HG03442 (cell line): ENCODE measurements around the gene CTH.
"Not testable (repeated sequence)": the region's sequence is repeated elsewhere in the genome, so short reads cannot be mapped to it uniquely, and the experiment has no call there.

ENCODE experiments used
- ATAC-seq: cut with Tn5 transposase; IDR thresholded peaks from one replicate; pipeline ENCODE4 v1.9.1; 2021; ENCODE audit warnings: mild to moderate bottlenecking, moderate library complexity; ENCODE audit not compliant: unreplicated experiment

CTH gene

GRCh38 chr1:70405780-70406416 lies 5.2 kb upstream of the CTH start:
- no peak for ATAC-seq

- no peak for ATAC-seq
These were observed 1.9 kb upstream of the CTH start for GRCh38 chr1:70409136-70409535.

GRCh38 chr1:70411360-70411844 lies 334 bp downstream of the CTH start:
- ATAC-seq: no peak

- no peak for ATAC-seq
These were observed 4.8 kb downstream of the CTH start for GRCh38 chr1:70415882-70416281.

GRCh38 chr1:70418973-70419734 lies 8.1 kb downstream of the CTH start:
- ATAC-seq: not testable (repeated sequence)

GRCh38 chr1:70420320-70420719 lies 9.3 kb downstream of the CTH start:
- ATAC-seq: no peak

- ATAC-seq: no peak
These were observed 15.4 kb downstream of the CTH start for GRCh38 chr1:70426154-70427131.

GRCh38 chr1:70427976-70428375 lies 16.9 kb downstream of the CTH start:
- ATAC-seq: no peak

- ATAC-seq: no peak
These were observed 18.2 kb downstream of the CTH start for GRCh38 chr1:70429219-70429618.

GRCh38 chr1:70429757-70430156 lies 18.7 kb downstream of the CTH start:
- ATAC-seq: no peak

GRCh38 chr1:70431317-70431716 lies 20.2 kb downstream of the CTH start:
- no peak for ATAC-seq

- ATAC-seq: no peak
These were observed 20.8 kb downstream of the CTH start for GRCh38 chr1:70431874-70432273.

GRCh38 chr1:70434253-70434859 lies 23.3 kb downstream of the CTH start:
- no peak for ATAC-seq

GRCh38 chr1:70436622-70437251 lies 25.7 kb downstream of the CTH start:
- ATAC-seq: no peak

- no peak for ATAC-seq
These were observed 27.5 kb downstream of the CTH start for GRCh38 chr1:70438529-70438928.

GRCh38 chr1:70440642-70441391 lies 29.7 kb downstream of the CTH start:
- no peak for ATAC-seq

- no peak for ATAC-seq
These were observed 30.4 kb downstream of the CTH start for GRCh38 chr1:70441392-70442035.

- ATAC-seq: no peak
These were observed 31.4 kb downstream of the CTH start for GRCh38 chr1:70442490-70442889.

- ATAC-seq: no peak
These were observed 32.7 kb downstream of the CTH start for GRCh38 chr1:70443739-70444138.
